Esophagus muscularis mucosa (tissue), 4 donors: ENCODE results near the gene PRKAR1B. TPM values are rescaled to one million over a fixed set of nuclear protein-coding genes. Genes with fewer than 3 reads are reported as not detected.

ENCODE experiments used
- DNase-seq: peaks from one replicate; pipeline ENCODE4 v3.0.0-alpha.2; 2017; ENCODE audit errors: extremely low spot score
- H3K27ac ChIP-seq, 4 donors: fragments of 200-600 bp; sonication (generic); replicated peaks in 1 of 4; 1 replicate in 3 of 4; 2 replicates in 1 of 4; pipeline ENCODE4 v1.5.1; 2016 to 2019; ENCODE audit warnings: mild to moderate bottlenecking in 1 of 4
- H3K27me3 ChIP-seq, 4 donors: fragments of 200-600 bp; sonication (generic); one replicate each; pipeline versions ENCODE4 v1.5.1 to v1.6.0; 2016 to 2019
- H3K36me3 ChIP-seq, 4 donors: fragments of 200-600 bp; sonication (generic); one replicate each; pipeline ENCODE4 v1.5.1; 2016 to 2019
- H3K4me1 ChIP-seq, 4 donors: fragments of 200-600 bp; sonication (generic); one replicate each; pipeline ENCODE4 v1.5.1; 2016 to 2019
- H3K4me3 ChIP-seq, 4 donors: fragments of 200-600 bp; sonication (generic); 1 replicate in 2 of 4; 2 replicates in 2 of 4; pipeline ENCODE4 v1.5.1; 2016 to 2019; ENCODE audit warnings: mild to moderate bottlenecking in 4 of 4, moderate library complexity in 1 of 4
- H3K9me3 ChIP-seq, 4 donors: fragments of 200-600 bp; sonication (generic); 1 replicate in 3 of 4; 2 replicates in 1 of 4; pipeline ENCODE4 v1.5.1; 2016 to 2019
- EP300 ChIP-seq: sonication (generic); formaldehyde crosslinking; IDR thresholded peaks from one replicate; pipeline ENCODE4 v1.6.1; 2017; ENCODE audit warnings: antibody characterized with exemption
- POLR2A ChIP-seq: fragments of 450-650 bp; IDR thresholded peaks from one replicate; pipeline ENCODE4 v1.6.1; 2017; ENCODE audit warnings: antibody characterized with exemption, moderate library complexity, mild to moderate bottlenecking, low read depth
- POLR2AphosphoS5 ChIP-seq, 2 donors: sonication (generic); formaldehyde crosslinking; IDR thresholded peaks; one replicate each; pipeline ENCODE4 v1.6.1; 2017; ENCODE audit warnings: antibody characterized with exemption in 2 of 2
- WGBS: methylation state at CpG from one replicate; pipeline ENCODE4 v1.1.5; 2018; 5-methylcytosine and 5-hydroxymethylcytosine counted together
- intact Hi-C: fragments of 100-400 bp; cut with DNase I; formaldehyde crosslinking; loops from one replicate; pipeline ENCODE4 v1.15.1; 2023
- total RNA-seq, 4 donors: library from RNA; depleted of rRNA; stranded (reverse); fragments of >200 nt; gene quantifications; one replicate each; pipeline versions ENCODE4 v1.1.0 to v1.2.1, GENCODE V29; 2016
- TF ChIP-seq, protein P1 (sequence below), 3 experiments: fragments of 200-600 bp in 2 of 3; fragments of 450-650 bp in 1 of 3; sonication (generic) in 2 of 3; IDR thresholded peaks; one replicate each; pipeline ENCODE4 v1.5.1; 2017 to 2019; ENCODE audit warnings: antibody characterized with exemption in 3 of 3, mild to moderate bottlenecking in 2 of 3, moderate library complexity in 1 of 3

PRKAR1B gene
- total RNA-seq, 4 donors from 2014 or later = 15.4 to 46.9 (median 31.4) TPM

DNA sequence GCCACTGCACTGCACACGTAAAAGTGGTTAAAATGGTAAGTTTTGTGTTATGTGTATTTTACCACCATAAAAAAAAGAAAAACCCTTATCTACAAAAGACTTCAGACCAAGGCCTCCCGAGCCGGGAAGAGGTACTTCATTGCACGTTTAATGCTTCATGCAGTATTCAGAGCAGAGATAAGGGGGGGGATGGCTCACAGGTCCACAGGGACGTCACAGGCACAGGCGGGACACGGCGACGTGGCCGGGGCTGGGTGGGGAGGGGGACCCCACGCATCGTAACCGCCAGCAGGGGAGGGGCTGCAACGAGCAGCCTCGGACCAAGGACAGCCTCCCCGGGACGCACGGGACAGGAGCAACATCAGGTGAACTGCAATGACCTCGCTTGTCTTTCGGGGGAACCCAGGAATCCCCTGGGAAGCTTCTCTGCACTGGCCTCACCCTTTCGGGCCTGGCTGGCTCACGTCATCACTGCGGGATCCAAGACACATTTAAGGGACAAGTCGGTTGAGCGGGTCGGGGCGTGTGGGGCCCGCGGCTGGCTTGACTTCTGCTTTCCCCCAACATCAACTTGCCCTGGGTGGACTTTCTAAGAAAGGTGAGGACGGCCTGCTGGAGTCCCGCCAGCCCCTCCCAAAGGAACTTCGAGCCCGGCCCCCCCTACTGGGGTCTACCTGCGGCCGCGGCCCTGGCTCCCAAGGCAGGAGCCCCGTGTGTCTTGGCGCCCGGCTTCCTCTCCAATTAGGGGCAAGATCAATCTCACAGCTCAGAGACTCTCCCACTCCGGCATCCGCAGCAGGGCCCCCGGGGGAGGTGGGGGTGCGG lies 177.8 kb downstream of the PRKAR1B start:
- intact Hi-C loops = no loop called here
- 92% methylated on average over 33 of the region's 43 CpGs for WGBS

GRCh38 chr7:548401-548800 lies 178.7 kb downstream of the PRKAR1B start:
- WGBS = 91% methylated on average over 8 of the region's 11 CpGs
- no peaks in the 10 kb centered on the region for H3K9me3 ChIP-seq
- H3K27me3 ChIP-seq = no peaks in the 10 kb centered on the region
- H3K36me3 ChIP-seq = peaks cover 0 to 21% (median 6%) of the 10 kb centered on the region in 4 donors
- intact Hi-C loops = no loop called here
- DNase-seq = no peak
- peaks cover 0 to under 1% (median 0%) of the 10 kb centered on the region in 4 donors for H3K4me1 ChIP-seq
- no peak overlapping the region for H3K27ac ChIP-seq
- H3K4me3 ChIP-seq = no peak overlapping the region
- TF ChIP-seq POLR2A (no peak), POLR2AphosphoS5 (IDR thresholded peaks at IDR 0.05) (no peak)

More for the DNA sequence above, 177.8 kb downstream of the PRKAR1B start:
- Histone ChIP-seq H3K4me3 (no peak overlapping the region), H3K27ac (no peak overlapping the region), H3K36me3 (peaks cover 0 to 21% (median 6%) of the 10 kb centered on the region in 4 donors), H3K9me3 (no peaks in the 10 kb centered on the region), H3K4me1 (no peaks in the 10 kb centered on the region), H3K27me3 (no peaks in the 10 kb centered on the region)
- TF ChIP-seq POLR2AphosphoS5 (IDR thresholded peaks at IDR 0.05) = no peak
- no peak for TF ChIP-seq POLR2A
- no peak for TF ChIP-seq EP300
- TF ChIP-seq, protein P1, sequence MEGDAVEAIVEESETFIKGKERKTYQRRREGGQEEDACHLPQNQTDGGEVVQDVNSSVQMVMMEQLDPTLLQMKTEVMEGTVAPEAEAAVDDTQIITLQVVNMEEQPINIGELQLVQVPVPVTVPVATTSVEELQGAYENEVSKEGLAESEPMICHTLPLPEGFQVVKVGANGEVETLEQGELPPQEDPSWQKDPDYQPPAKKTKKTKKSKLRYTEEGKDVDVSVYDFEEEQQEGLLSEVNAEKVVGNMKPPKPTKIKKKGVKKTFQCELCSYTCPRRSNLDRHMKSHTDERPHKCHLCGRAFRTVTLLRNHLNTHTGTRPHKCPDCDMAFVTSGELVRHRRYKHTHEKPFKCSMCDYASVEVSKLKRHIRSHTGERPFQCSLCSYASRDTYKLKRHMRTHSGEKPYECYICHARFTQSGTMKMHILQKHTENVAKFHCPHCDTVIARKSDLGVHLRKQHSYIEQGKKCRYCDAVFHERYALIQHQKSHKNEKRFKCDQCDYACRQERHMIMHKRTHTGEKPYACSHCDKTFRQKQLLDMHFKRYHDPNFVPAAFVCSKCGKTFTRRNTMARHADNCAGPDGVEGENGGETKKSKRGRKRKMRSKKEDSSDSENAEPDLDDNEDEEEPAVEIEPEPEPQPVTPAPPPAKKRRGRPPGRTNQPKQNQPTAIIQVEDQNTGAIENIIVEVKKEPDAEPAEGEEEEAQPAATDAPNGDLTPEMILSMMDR (IDR thresholded peaks at IDR 0.05) = no peak
- no peak for DNase-seq

- 89% methylated on average over 15 of the region's 16 CpGs for WGBS
Measured at GRCh38 chr7:545470-545869, 181.6 kb downstream of the PRKAR1B start.

DNA sequence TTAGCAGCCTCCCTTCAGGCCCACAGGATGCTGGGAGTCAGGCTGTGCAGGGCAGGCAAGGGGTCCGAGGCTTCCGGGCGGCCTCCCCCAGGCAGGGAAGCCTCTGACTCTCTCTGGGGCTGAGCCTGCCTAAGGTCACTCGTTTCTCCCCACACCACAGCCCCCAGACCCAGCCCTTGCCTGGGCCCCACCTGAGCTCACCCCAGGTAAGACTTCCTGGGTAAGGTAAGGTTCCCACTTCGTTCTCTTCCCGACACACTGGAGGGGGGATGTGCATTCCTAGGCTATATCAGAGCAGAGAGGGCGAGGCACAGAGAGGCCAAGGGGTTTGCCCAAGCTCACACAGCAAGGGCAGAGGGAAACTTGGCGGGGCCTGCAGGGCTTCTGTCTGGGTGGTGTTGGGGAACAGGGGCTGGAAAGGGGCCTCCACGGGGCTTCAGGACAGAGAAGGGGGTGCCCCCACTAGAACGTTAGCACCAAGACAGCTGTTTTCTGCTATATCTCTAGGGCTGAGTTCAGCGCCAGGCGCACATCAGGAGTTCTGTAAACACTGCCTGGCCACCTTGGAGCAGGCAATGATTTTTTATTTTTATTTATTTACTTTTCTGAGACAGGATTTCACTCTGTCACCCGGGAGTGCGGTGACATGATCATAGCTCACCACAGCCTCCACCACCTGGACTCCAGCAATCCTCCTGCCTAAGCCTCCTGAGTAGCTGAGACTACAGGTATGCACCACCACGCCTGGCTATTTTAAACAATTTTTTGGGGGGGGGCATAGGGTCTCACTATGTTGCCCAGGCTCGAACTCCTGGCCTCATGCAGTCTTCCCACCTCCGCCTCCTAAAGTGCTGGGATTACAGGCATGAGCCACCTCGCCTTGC lies 182.5 kb downstream of the PRKAR1B start:
- H3K4me1 ChIP-seq = peaks cover 4 to 11% (median 9%) of the 10 kb centered on the region in 4 donors
- 90% methylated on average over 16 of the region's 18 CpGs for WGBS
- no peak for TF ChIP-seq POLR2AphosphoS5 (IDR thresholded peaks at IDR 0.05)
- TF ChIP-seq, protein P1 (IDR thresholded peaks at IDR 0.05) = no peak
- TF ChIP-seq EP300 = no peak
- TF ChIP-seq POLR2A = no peak
- H3K36me3 ChIP-seq = peaks cover 0 to 8% (median 0%) of the 10 kb centered on the region in 4 donors
- no peak overlapping the region for H3K4me3 ChIP-seq
- H3K27ac ChIP-seq = no peak overlapping the region
- no peak for DNase-seq
- intact Hi-C loops = no loop called here
- H3K9me3 ChIP-seq = no peaks in the 10 kb centered on the region
- no peaks in the 10 kb centered on the region for H3K27me3 ChIP-seq

More at GRCh38 chr7:545470-545869, 181.6 kb downstream of the PRKAR1B start:
- intact Hi-C loops = no loop called here
- H3K4me3 ChIP-seq = no peak overlapping the region
- peaks cover 4 to 11% (median 9%) of the 10 kb centered on the region in 4 donors for H3K4me1 ChIP-seq
- H3K36me3 ChIP-seq = peaks cover 0 to 17% (median 6%) of the 10 kb centered on the region in 4 donors
- no peaks in the 10 kb centered on the region for H3K27me3 ChIP-seq
- no peak overlapping the region for H3K27ac ChIP-seq
- no peak for TF ChIP-seq EP300
- no peak for TF ChIP-seq POLR2A
- TF ChIP-seq, protein P1 (IDR thresholded peaks at IDR 0.05) = no peak
- no peak for TF ChIP-seq POLR2AphosphoS5 (IDR thresholded peaks at IDR 0.05)
- no peak for DNase-seq
- no peaks in the 10 kb centered on the region for H3K9me3 ChIP-seq
